HG03571 (cell line): ENCODE measurements around the gene CKB.

Source experiments
- ATAC-seq: cut with Tn5 transposase; IDR thresholded peaks from one replicate; pipeline ENCODE4 v1.9.1; 2021; ENCODE audit not compliant: unreplicated experiment

Gene CKB

GRCh38 chr14:103522649-103523574, at the start of gene CKB:
Gene CKB (minus strand): TSS chr14:103522830. CDS start chr14:103522493, 337 bp downstream.
- ATAC-seq: no peak

- ATAC-seq: no peak
Observed at GRCh38 chr14:103569408-103569807, 46.8 kb upstream of the CKB start.

- ATAC-seq: no peak
Observed at GRCh38 chr14:103568952-103569351, 46.3 kb upstream of the CKB start.

- ATAC-seq: no peak
Observed at GRCh38 chr14:103563844-103564505, 41.3 kb upstream of the CKB start.

GRCh38 chr14:103563226-103563620, 40.6 kb upstream of the CKB start:
- no peak for ATAC-seq

GRCh38 chr14:103562429-103563225, 40.0 kb upstream of the CKB start, which contains the start of the genes BAG5 and COA8:
Gene BAG5 (minus strand): TSS chr14:103562657. CDS start chr14:103561164, 1,493 bp downstream.
Gene COA8 (plus strand): TSS chr14:103562960. CDS start chr14:103563002, 42 bp downstream.
- peak; percentile 71 for ATAC-seq

DNA sequence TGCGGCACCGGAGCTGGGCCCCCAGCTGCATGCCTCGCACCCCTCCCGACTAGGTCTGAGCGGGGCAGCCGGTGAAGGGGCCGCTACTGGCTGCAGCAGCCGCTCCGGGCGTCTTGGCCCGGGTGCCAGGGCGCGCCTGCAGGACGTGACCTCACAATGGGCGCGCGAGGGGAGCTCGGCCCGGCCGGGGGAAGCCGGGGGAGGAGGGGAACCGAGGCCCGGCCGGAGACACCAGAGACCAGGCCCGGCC, 39.5 kb upstream of the CKB start:
- peak; percentile 42 for ATAC-seq

DNA sequence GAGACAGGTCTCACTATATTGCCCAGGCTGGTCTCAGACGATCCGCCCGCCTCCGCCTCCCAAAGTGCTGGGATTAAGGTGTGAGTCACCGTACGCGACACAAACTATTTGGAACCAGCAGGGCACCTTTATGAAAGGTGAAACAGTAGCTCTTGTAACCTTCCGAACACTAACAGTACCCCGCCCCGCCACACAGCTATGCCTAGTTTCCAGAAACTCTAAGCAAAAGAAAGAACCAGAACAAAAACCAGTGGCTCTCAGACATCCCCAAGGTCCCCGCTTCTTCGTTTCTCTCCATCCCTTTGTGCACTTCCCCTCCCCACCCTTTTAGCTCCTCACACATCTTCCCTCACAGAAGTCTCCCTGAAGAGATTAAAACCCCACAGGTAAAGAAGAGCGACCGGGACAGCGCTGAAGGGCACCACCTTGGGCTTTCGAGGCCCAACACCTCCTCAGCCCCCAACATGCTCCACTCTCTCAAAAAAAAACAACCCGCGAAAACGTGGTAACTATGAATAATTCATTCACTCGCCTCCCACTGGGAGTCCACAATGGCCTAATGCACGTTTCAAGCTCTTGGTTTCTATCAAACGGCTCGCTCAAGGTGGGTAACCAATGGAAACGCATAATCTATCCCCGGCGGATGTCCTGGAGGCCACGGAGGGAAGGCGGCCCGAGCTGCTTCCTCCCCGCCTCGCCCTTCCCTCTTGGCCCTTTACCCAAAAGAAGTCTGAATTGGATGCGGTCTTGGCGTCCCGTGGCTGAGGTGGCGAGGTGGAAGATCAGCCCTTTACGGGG, 39.0 kb upstream of the CKB start:
- ATAC-seq: peak; percentile 25

GRCh38 chr14:103560691-103561090, 38.1 kb upstream of the CKB start:
- no peak for ATAC-seq

- ATAC-seq: no peak
Observed at GRCh38 chr14:103559766-103560165, 37.1 kb upstream of the CKB start.

GRCh38 chr14:103558071-103558882, 35.6 kb upstream of the CKB start:
- ATAC-seq: no peak

GRCh38 chr14:103556946-103557758, 34.5 kb upstream of the CKB start:
- no peak for ATAC-seq

GRCh38 chr14:103555559-103556337, 33.1 kb upstream of the CKB start:
- no peak for ATAC-seq

GRCh38 chr14:103552846-103553210, 30.2 kb upstream of the CKB start:
- no peak for ATAC-seq

DNA sequence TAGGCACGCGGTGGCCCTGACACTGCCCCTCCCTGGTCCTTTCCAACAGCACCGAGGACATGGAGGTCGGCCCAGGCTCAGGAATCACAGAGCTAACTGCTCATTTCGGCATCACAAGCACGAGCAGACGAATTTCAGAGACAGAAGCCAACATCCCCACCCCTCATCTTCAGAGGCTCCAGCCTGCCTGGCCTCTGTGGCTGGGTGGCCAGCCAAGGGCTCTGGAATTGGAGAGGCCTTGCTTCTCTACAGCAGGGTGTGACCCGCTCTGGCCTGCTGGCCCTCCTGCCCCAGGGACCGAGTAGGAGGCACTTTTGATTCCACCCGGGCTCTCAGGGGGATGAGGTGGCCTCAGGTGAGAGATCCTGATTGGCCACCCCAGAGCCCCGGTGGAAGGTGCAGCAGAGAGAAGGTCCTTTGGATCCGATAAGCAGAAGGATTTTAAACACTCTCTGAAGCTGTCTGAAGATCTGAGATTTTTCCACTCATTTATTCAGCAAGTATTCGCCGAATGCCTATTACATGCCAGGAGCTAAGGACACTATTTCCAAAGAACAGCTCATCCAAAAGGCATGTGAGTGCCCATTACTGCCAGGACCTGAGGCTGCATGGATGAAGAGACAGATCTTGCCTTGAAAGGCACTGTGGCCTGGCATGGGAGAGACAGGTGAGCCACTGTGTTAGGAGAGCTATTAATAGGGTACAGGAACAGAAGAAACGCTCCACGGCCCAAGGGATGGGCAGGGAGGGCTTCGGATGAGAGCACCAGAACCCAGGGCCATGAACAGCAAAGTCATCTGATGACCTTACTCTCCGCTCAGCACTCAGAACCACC, 29.6 kb upstream of the CKB start:
- ATAC-seq: no peak

GRCh38 chr14:103551338-103551762, 28.7 kb upstream of the CKB start:
- ATAC-seq: no peak
